ENCODE measurements around the gene SPATA31C2. TPM values are rescaled to one million over a fixed set of nuclear protein-coding genes. Genes with fewer than 3 reads are reported as not detected.
A peak's percentile ranks its signal among the peaks of the same experiment; 100 is the strongest.

Gene SPATA31C2
- total RNA-seq, 1 experiment from 2014 or later = 0.15 TPM

DNA sequence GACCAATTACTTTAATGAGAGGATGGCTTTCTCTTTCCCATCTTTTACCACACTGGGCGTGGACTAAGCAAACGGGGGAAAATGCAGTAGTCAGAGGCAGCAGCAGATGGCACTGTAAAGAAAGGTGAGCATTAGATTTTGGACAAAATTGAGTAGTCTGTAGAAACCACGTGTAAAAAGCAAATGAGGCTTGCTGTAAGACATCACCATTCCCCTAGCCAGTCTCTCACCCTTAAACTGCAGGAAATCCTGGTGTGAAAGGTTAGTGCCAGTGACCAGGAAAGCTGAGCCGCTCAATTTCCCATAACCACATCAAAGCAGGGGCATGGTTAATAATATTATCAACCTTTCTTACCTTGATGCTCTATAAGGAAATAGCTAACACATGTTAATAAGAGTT is 31.8 kb downstream of the SPATA31C2 start:
- Histone ChIP-seq H4K8ac (replicated peaks; ENCODE audit: insufficient read length, low read depth, low read length) (no peak overlapping the region), H2AK5ac (ENCODE audit: insufficient read length, low read length) (no peak overlapping the region), H4K20me1 (ENCODE audit: control insufficient read depth, insufficient read depth, insufficient read length) (no peaks in the 10 kb centered on the region), H2BK120ac (ENCODE audit: low read depth, low read length, poor library complexity, severe bottlenecking) (no peak overlapping the region), H2BK12ac (ENCODE audit: insufficient read length, low read depth, low read length) (no peak overlapping the region), H3K4me2 (ENCODE audit: insufficient read depth, insufficient read length, low read length) (no peak overlapping the region), H4K5ac (ENCODE audit: insufficient read length, low read depth, low read length) (no peak overlapping the region), H3K18ac (ENCODE audit: insufficient read length, low read depth, low read length) (no peak overlapping the region), H3K14ac (ENCODE audit: insufficient read depth, low read length) (no peak overlapping the region), H3T11ph (ENCODE audit: low read length) (no peak overlapping the region), H3K23me2 (ENCODE audit: insufficient read length, low read depth, low read length, poor library complexity, severe bottlenecking) (no peaks in the 10 kb centered on the region), H3K27ac (ENCODE audit: insufficient read length, low read depth, low read length) (no peak overlapping the region), H2BK20ac (ENCODE audit: low read depth, low read length, poor library complexity, severe bottlenecking) (no peak overlapping the region), H3K79me2 (ENCODE audit: insufficient read depth, low read length) (no peaks in the 10 kb centered on the region), H3K4ac (ENCODE audit: low read depth, low read length) (no peak overlapping the region), H3K56ac (ENCODE audit: insufficient read length, low read depth, low read length) (no peak overlapping the region), H3K27me3 (ENCODE audit: insufficient read depth, low read length) (no peaks in the 10 kb centered on the region), H2AFZ (ENCODE audit: low read length) (no peak overlapping the region), H3K4me1 (ENCODE audit: insufficient read depth, low read length) (no peaks in the 10 kb centered on the region), H3K23ac (ENCODE audit: insufficient read length, low read depth, low read length) (no peak overlapping the region), H3K9ac (ENCODE audit: extremely low read depth, insufficient read length, low read length) (no peak overlapping the region), H3K9me3 (ENCODE audit: control insufficient read depth, low read depth, low read length) (no peaks in the 10 kb centered on the region), H3K79me1 (ENCODE audit: insufficient read depth, low read depth, low read length, poor library complexity, severe bottlenecking) (no peaks in the 10 kb centered on the region), H4K91ac (ENCODE audit: insufficient read length, low read depth, low read length) (no peak overlapping the region), H2BK5ac (ENCODE audit: insufficient read length, low read length) (no peak overlapping the region), H2BK15ac (ENCODE audit: low read depth, low read length) (no peak overlapping the region)
- WGBS (ENCODE audit: extremely low coverage, insufficient read length, low lambda C conversion rate) = no CpG with 5 or more reads among the region's 4 CpGs
- H3K9me3 Mint-ChIP-seq = peaks cover 3 to 4% of the 10 kb centered on the region in 2 experiments; a peak in 3 of 5 replicates
- no peaks in the 10 kb centered on the region for H3K36me3 Mint-ChIP-seq (ENCODE audit: insufficient read depth in 1 of 3, low read depth in 3 of 3)
- H3K4me3 Mint-ChIP-seq = no peak overlapping the region
- peak; percentile 36 for DNase-seq
- H3K27me3 Mint-ChIP-seq (ENCODE audit: low read depth) = peaks cover 9% of the 10 kb centered on the region
- no peak overlapping the region for H3K27ac Mint-ChIP-seq
- TF ChIP-seq CTCF (conservative IDR thresholded peaks at IDR 0.05) = peak; percentile 61
- peaks cover 4 to 15% of the 10 kb centered on the region in 2 experiments for H3K4me1 Mint-ChIP-seq

Data from H9 (cell line).